ENCODE measurements around the gene SAMD5. TPM values are rescaled to one million over a fixed set of nuclear protein-coding genes. Genes with fewer than 3 reads are reported as not detected.

Gene SAMD5
- total and polyA plus RNA-seq, 2 experiments from 2014 or later = 0.03 TPM; not detected in 1

- no peak for TF ChIP-seq CTCF (conservative IDR thresholded peaks at IDR 0.05; ENCODE audit: low read depth in 2 of 2)
- no peak for TF ChIP-seq CREB1 (CRISPR knock-in tag; IDR thresholded peaks at IDR 0.05; ENCODE audit: low read depth)
- TF ChIP-seq REST (IDR thresholded peaks at IDR 0.05; ENCODE audit: unreplicated experiment) = no peak
- TF ChIP-seq STAT1 (IDR thresholded peaks at IDR 0.05; ENCODE audit: unreplicated experiment) = no peak
- TF ChIP-seq ZNF114 (CRISPR knock-in tag; IDR thresholded peaks at IDR 0.05) = no peak
- TF ChIP-seq NANOG (IDR thresholded peaks at IDR 0.05; ENCODE audit: borderline replicate concordance) = no peak
- TF ChIP-seq EZH2phosphoT487 (IDR thresholded peaks at IDR 0.05; ENCODE audit: unreplicated experiment) = no peak
- TF ChIP-seq EZH2 (IDR thresholded peaks at IDR 0.05; ENCODE audit: low read depth, unreplicated experiment) = no peak
These were observed 106.0 kb downstream of the SAMD5 start (continued) for GRCh38 chr6:147614501-147614900.

GRCh38 chr6:147615659-147616456 lies 107.4 kb downstream of the SAMD5 start:
- Histone ChIP-seq H3K9me2 (ENCODE audit: insufficient read depth) (no peaks in the 10 kb centered on the region), H3K27me3 (ENCODE audit: insufficient read depth) (no peaks in the 10 kb centered on the region), H3K4me2 (no peak overlapping the region), H3K27ac (ENCODE audit: low read depth) (no peak overlapping the region), H3K4me3 (no peak overlapping the region), H3F3A (replicated peaks; ENCODE audit: low read depth) (no peaks in the 10 kb centered on the region), H3K36me3 (ENCODE audit: insufficient read depth) (no peaks in the 10 kb centered on the region), H2AFZ (no peak overlapping the region), H3K79me2 (replicated peaks; ENCODE audit: insufficient read depth) (no peaks in the 10 kb centered on the region), H4K20me1 (replicated peaks; ENCODE audit: insufficient read depth) (no peaks in the 10 kb centered on the region), H3K4me1 (ENCODE audit: insufficient read depth) (no peaks in the 10 kb centered on the region)
- H3K27me3 Mint-ChIP-seq (ENCODE audit: insufficient read depth, low read depth, poor library complexity) = peaks cover 1% of the 10 kb centered on the region
- no peak for TF ChIP-seq STAT1 (IDR thresholded peaks at IDR 0.05; ENCODE audit: unreplicated experiment)
- H3K36me3 Mint-ChIP-seq (ENCODE audit: low read depth) = no peaks in the 10 kb centered on the region
- H3K9me3 Mint-ChIP-seq = no peaks in the 10 kb centered on the region
- ATAC-seq (no peak), DNase-seq (ENCODE audit: low spot score) (no peak)
- H3K4me1 Mint-ChIP-seq = no peaks in the 10 kb centered on the region
- no peak overlapping the region for H3K27ac Mint-ChIP-seq
- no peak overlapping the region for H3K4me3 Mint-ChIP-seq

Data from GM23338 (cell line).